Sciatic nerve (tissue), 2 donors: ENCODE data around the gene GSX1. TPM values are rescaled to one million over a fixed set of nuclear protein-coding genes. Genes with fewer than 3 reads are reported as not detected.
"Not testable (repeated sequence)": the region's sequence is repeated elsewhere in the genome, so short reads cannot be mapped to it uniquely, and the experiment has no call there.

Experiments used
- ATAC-seq: fragments of 200-7000 bp; cut with Tn5 transposase; one replicate; pipeline ENCODE4 v1.9.1; 2020; ENCODE audit warnings: mild to moderate bottlenecking, moderate library complexity
- DNase-seq: peaks from one replicate; pipeline ENCODE4 v3.0.0-alpha.2; 2020; ENCODE audit warnings: low spot score
- intact Hi-C: fragments of 100-400 bp; cut with DNase I; formaldehyde crosslinking; loops from one replicate; pipeline ENCODE4 v1.14.2; 2022
- total RNA-seq: library from RNA; stranded (reverse); fragmentation: NEBNext Ultra II Directional; extraction: Animal tissue kit (Norgen Biotek cat#: 25700); gene quantifications from one replicate; pipeline ENCODE4 v1.2.1, GENCODE V29; 2021
- donor health status: DM: no; HTN: no; CAD: no.
- donor health status: DM: no; HTN: no; CAD: no.

GSX1 gene
- total RNA-seq, 1 donor from 2014 or later: not detected

DNA sequence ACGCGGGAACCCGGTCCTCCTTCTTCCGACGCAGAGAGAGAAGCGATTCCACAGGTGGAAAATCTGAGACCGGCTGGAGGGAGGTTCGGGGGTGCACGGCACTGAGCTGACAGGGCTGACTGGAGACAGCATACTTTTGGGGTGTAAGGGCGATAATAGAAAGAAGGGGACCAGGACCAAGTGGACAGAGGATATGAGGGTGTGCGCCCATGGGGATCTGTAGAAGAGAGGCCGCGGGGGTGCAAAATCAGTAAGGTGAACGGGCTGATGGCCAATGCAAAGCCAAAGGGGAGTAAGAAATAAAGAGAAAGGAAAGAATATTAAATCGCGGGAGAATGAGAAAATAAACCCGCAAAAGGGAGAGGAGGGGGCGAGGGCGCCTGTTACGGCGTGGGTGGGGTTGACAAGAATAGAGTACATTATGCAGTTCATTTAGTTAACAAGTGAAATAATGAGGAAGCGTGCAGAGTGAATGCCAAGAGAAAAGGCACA, 336 bp upstream of the GSX1 start:
- intact Hi-C loops: no loop called here
- DNase-seq (no peak), ATAC-seq (no peak)

DNA sequence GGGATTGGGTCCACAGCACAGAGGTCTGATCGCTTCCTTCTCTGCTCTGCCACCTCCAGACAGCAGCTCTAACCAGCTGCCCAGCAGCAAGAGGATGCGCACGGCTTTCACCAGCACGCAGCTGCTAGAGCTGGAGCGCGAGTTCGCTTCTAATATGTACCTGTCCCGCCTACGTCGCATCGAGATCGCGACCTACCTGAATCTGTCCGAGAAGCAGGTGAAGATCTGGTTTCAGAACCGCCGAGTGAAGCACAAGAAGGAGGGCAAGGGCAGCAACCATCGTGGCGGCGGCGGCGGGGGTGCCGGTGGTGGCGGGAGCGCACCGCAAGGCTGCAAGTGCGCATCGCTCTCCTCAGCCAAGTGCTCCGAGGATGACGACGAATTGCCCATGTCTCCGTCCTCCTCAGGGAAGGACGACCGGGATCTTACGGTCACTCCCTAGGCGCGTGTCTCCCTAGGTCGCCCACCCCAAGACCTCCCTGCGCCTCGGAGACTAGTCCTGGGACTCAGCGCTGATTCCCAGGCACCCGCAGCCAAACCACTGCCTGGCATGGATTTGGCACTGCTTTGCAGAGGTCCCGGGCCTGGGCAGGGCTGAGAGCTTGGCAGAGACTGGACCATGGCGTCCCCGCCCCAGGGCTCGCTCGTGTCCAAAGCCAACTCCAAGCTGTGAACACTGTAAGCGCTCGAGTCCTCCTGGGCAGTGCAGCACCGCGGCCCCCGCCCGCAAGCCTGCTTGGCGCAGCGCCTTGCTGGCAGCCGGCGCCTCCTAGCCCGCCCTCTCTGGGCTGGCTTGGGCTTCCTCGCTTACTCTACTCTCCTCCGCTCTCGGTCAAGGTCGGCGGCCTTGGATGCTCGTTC, 1.5 kb downstream of the GSX1 start:
- no peak for ATAC-seq
- intact Hi-C loops: no loop called here
- DNase-seq: no peak

DNA sequence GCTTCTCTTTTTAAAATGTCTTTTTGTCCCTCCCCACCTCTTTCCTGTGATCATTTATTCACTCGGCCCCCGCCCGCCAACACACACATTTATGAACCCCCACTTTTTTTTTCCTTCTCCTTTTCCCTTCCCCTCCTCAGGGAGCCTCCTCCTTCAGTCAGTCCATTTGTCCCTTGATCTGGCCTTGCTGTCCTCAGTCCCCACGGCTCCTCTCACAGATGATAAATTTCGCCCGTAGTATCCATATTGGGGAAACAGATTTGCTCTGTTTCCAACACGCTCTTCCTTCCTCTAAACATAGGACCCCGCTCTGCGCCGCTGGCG, 2.0 kb downstream of the GSX1 start:
- DNase-seq (no peak), ATAC-seq (no peak)
- intact Hi-C loops: no loop called here

DNA sequence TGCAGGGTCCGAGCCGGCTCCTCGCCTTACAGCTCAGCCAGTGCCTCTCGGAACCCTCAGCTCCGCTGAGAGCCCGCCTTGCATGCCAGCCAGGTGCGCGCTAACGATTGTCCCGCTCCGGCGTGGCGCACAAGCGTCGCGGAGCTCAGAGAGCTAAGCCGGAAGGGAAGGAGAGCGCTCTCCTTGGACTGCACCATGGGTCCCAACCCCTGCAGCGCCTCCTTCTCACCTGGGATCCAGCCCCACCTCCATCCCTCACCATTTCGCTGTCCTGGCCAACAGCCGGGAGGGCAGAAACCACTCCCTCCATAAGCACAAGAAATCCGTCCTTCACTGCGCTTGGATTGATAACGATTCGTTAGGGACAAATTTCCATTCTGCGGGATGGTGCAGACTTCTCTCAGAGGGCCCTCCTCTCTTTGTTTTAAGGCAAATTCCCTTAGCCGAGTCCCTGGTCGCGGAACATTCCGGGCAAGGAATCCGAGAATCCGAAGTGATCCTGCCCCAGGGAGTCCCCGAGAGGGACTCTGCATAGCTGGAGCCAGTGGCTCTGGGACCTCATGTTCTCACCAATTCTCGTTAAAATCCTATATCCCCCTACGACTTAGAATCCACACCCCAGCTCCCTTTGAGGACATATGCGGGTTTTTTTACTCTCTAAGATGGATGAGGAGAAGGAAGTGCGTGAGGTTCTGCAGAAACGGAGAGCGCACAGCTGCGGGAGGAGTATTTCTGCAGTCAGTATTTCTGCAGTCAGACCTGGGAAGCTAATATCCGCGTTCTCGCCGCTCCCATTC, 2.8 kb downstream of the GSX1 start:
- ATAC-seq (no peak), DNase-seq (no peak)
- intact Hi-C loops: no loop called here

DNA sequence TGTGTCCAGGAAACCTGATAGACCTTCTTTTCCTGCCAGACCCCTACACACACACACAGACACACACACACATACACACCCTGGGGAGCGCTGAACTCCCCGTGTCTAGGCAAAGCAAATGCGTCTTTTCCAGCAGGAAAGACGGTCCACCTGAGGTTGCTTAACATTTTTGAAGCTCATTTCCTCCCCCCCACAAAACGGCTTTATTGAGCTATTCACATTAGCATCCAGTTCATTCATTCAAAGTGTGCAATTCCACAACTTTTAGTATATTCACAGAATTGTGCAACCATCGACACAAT, 3.4 kb downstream of the GSX1 start:
- DNase-seq: no peak
- no peak for ATAC-seq
- intact Hi-C loops: no loop called here

DNA sequence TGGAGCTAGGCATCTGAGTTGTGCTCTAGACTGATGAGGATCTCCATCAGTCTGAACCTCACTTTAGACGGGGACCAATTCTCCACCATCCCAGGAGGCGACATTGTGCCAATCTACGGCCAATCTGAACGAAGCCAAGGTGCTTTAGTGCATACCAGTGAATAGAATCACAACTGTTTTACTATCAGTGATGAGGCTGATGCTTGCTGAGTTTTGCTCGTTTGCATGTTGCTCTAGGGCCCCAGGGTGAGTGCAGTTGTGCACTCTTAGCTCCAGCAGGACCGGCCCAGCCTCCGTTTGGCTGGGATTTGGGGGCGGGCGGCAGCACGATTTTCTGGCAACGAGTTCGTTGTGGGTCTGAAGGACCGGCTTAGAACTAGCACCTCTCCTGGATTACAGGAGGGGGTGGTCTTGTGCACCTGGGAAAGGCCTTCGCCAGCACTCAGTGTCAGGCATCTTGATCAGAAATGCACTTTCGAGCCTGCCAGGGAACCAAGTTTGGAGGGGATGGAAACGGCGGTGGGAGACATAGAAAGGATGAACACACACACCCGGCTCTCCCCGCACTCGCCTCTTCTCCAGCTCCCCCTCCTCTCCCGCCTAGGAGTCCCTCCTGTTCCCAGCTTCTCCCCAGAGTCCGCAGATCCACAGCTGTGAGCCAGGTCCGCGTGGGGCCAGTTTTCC, 4.4 kb downstream of the GSX1 start:
- ATAC-seq (no peak), DNase-seq (no peak)
- intact Hi-C loops: no loop called here

DNA sequence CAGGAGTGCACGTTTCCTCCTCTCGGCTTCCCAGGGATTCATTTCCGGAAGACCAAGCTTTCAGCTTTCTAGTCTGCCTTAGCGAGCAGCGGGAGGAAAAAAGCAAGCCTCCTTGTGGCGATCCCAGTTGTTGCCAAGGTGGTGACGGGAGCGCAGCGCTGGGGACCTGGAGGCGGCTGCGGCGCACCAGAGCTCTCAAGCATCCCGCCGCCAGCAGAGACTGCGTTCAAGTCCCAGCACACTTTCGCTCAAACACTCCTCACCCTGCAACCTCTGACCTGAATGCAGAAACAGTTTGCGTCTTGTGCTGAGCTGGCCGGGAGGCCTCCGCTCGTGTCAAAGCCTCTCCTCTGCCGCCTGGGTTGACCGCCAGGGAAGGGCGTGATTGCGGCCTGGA, 4.9 kb downstream of the GSX1 start:
- intact Hi-C loops: no loop called here
- no peak for DNase-seq
- ATAC-seq: no peak

DNA sequence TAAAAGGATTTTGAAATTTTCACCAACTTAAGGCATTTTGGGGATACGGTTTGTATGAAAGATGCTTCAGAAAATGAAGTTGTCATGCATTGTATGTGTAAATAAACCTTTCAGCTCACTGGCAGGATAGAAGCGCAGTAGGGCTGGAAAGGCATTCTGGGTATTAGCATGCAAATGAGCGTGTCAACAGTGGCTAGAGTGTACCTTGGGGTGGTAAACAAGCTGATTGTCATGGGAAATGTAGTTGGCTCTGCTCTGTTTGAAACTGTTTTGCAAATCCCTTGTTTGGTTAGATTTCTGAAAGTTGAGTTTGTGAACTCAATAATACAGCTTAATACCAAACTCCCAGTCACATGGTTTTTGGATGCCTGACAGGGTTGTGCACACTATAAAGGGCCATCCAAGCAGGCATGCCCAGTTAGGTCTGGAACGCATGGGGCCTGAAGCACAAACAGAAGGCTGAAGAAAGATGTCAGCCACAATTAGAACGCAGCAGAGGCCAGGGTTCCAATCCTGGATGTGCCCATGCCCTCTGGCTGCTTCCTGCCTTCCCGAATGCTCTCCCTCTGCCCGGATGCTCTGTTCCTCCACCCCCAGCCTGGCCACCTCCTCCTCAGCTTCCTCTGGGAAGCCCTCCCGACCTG, 14.6 kb downstream of the GSX1 start:
- intact Hi-C loops: no loop called here
- ATAC-seq: no peak
- no peak for DNase-seq

DNA sequence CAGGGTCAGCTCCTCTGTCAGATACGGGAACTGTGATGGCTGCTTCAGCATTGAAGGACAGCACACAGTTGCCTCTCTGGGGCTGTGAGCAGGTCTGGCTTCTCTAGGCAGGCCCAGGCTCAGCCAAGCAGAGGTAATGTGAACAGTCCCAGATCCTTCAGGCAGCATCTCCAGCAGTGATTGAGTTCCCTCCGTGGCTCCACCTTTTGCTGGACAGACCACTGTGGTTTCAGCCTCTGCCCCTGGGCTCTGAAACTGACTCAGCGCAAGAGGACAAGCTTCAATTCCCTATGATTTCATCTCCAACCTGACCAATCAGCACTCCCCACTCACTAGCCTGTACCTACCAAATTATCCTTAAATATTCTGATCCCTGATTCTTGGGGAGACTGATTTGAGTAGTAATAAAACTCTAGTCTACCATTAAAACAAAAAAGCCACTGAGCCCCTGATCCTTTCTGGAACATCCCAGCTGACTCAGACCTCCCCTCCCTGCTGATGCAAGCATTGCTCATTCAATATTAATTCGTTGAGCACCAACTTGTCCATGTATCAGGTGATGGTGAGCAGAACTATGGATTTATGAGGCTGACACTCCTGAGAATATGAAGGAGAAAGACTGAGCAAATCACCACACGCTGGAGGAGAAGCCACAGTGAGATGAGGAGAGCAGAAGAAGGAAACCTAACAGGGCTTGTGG, 16.7 kb downstream of the GSX1 start:
- DNase-seq (no peak), ATAC-seq (no peak)
- intact Hi-C loops: no loop called here

DNA sequence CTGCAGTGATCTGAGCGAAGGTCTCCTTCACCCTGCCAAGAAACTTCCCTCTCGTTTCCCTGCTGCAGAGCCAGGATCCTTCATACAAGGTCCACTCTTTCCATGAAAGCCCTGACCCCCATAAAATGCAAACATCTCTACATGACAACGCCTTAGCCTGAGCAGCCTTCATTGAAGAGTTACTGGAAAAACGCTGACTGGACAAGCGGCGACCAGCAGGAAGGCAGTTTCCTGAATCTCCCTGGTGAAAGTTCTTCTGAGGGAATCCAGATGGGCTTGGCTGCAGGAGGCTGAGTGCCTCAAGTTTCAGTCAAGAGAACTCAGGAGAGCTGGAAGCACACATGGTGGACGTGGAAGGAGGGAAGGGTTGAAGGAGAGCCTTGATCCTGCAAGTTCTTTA, 17.7 kb downstream of the GSX1 start:
- intact Hi-C loops: no loop called here
- DNase-seq (no peak), ATAC-seq (no peak)

DNA sequence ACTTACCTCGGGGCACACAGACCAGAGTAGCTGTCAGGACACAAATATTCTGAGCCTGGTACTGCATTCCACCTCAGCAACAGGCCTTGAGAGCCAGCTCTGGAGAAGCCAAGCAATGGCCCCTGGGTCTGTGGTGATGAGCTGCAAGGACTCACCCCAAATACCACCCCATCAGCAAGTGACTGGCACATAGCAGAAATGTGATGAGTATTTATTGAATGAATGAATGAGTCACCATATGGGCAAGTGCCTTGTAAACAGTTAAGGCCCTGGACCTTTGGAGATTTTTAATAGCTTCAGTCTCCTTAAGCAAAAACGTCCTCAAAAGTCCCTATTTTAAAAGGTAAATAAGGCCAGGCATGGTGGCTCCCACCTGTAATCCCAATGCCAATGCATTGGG, 18.2 kb downstream of the GSX1 start:
- intact Hi-C loops: no loop called here
- ATAC-seq: no peak
- DNase-seq: no peak

DNA sequence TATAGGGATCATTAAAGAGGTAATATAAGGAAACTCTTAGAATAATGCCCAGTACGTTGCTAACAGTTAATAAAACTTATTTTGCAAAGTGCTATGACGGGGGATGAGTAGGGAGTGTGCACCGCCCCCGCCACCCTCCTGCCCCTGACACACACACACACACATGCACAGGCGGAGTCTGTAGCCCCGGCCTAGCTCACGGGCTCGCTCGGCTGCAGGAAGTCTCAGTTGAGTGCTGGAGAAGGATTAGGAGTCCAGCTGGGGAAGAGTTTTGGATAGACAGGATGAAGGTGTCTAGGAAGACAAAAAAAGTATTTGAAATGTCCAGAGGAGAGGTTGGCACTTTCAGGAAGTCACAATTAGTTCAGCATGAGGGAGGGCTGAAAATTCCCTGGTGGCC, 21.5 kb downstream of the GSX1 start:
- DNase-seq (no peak), ATAC-seq (no peak)
- intact Hi-C loops: no loop called here

DNA sequence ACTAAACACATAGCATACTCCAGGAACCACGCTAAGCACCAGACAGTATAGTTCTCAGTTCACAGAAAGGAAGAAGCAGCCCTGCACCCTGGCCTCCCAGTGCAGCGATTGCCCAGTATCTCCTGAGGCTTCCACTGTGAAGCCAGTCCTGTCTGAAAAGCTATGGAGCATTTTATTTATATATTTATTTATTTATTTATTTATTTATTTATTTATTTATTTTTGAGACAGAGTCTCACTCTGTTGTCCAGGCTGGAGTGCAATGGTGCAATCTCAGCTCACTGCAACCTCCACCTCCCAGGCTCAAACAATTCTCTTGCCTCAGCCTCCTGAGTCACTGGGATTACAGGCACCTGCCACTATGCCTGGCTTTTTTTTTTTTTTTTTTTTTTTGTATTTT, 25.5 kb downstream of the GSX1 start:
- intact Hi-C loops, ATAC-seq, DNase-seq: not testable (repeated sequence)

DNA sequence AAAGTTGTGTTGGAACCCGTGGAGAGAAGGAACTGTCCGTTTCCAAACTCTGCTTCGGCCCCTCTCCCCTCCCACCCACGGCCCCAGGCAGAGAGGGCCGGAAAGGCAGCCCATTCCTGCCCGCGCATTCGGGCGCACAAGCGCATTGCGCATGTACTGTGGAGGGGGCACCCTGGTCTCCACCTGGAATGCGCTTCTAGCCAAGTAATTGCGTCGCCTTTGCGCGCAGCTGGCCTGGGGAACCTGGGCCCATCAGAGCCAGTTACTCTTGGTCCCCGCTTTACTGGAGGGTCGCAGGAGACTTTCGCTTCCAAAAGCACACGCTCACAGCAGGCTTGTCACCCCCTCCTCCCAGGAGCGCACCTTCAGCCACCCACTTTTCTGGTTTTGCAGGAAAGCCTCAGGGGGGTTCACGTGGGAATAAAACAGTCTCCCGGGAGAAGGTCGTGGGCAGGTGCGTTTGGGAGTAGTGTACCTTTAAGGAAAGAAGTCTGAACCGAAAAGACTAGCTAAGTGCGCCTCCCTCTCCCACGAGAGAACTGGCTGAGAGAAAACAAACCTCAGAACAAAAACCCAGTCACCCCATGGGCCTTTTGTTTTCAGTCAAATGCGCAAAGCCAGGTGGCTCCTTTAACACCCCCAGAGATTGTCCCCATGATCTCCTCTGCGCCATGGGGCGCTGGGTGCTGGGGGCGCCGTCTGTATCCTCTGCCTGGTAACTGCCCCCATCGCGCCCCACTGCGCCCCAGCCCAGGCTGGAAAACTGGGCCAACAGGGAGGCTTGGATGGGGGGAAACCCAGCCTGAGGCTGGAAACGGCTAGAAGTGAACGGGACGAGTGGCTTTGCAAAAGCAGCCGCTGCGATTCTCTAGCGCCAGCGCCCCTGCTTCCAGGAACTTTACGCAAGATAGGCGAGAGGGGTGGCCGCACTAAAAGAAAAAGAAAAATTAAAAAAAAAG, 28.5 kb downstream of the GSX1 start:
- no peak for ATAC-seq
- no peak for DNase-seq

DNA sequence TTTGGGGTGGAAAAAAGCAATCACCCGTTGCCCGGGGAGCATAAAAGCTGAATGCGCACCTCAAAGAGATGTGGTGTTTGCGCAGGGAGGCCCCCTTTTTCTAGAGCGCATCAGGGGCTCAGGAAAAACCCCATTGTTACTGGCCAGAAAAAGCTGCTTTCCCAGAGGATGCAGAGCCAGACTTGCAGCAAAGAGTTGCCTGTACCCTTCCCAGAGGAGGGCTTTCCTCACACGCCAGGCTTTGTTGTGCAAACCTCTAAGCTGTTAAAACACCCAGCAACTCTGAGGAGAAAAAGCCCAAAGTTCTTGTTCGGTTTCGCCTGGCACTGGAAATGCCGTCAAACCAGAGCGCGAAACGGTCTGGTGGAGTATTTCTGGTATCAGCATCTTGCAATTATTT, 29.3 kb downstream of the GSX1 start:
- intact Hi-C loops: loop anchor here (10.0 kb wide), 1 partner anchor 287 kb away; no protein-coding TSS in a partner anchor
- DNase-seq: no peak
- no peak for ATAC-seq

More for the DNA sequence above, 28.5 kb downstream of the GSX1 start:
- intact Hi-C loops: loop anchor here (10.0 kb wide), 1 partner anchor 286 kb away; no protein-coding TSS in a partner anchor

DNA sequence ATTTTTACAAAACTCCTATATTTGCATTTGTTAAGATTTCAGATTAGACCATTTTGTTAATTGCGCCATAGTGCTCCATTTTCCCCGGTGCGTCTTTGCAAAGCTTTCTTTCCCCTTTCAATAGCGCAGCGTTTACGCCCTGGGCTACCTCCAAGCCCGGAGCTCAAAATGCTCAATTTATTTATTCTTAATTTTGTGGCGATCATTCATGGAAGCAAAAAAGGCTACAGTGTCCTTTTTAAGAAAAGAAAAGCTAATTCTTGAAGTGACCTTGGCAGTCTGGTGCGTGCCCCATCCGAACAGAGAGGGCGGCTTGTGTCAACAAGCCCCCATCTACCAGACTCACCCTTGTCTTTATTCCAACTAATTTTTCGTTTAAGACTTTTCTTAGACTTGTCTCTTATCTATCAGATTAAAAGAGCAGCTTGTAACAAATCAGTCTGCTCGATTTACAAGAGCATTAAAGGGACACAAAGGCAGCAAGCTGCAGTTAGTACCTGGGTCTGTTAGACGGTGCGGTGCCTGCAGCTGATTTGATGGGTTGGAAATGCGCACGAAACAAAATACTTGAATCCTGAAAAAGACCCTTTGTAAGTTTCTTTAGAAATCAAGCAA, 30.1 kb downstream of the GSX1 start:
- intact Hi-C loops: loop anchor here (10.0 kb wide), 1 partner anchor 288 kb away; no protein-coding TSS in a partner anchor
- DNase-seq (no peak), ATAC-seq (no peak)

DNA sequence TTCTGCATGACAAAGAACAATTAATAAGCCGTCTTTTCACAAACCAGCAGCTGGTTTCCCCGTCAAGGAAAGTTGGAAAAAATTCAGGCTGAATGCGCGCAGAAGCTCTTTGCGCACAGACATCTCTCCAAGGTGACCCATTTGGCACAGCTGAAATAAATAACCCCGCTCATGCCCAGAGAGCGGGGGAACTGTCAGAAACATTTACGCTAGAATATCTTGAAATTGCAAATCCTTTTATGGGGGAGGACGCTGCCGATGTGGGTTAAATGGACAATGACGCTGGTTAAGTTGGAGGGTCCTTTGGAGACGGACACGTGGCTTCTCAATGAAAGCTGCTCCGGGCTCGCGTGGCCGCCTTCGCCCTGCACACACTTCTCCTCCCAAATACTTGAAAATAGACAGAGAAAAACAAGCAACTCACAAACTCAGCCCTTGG, 30.6 kb downstream of the GSX1 start:
- ATAC-seq (no peak), DNase-seq (no peak)
- intact Hi-C loops: loop anchor here (10.0 kb wide), 1 partner anchor 288 kb away; no protein-coding TSS in a partner anchor
